GM12878 (cell line): ENCODE results near the gene BBS1. TPM values are rescaled to one million over a fixed set of nuclear protein-coding genes. Genes with fewer than 3 reads are reported as not detected.

Source experiments
- ATAC-seq: fragments of 200-7000 bp; cut with Tn5 transposase; 3 replicates; pipeline ENCODE4 v1.9.1; 2020; ENCODE audit warnings: mild to moderate bottlenecking, moderate library complexity
- BruUV-seq: library from RNA; stranded (reverse); fragments of 400-500 nt; replicated peaks from 2 replicates; lab custom pipeline; 2021; lab: Mats Ljungman, UMichigan
- CTCF ChIA-PET: fragments of 300-600 bp; sonication (Branson Sonifier 250); formaldehyde crosslinking; extraction: SDS; loops from one replicate; lab custom pipeline; 2021; ENCODE audit warnings: inconsistent platforms; lab: Yijun Ruan, JAX
- POLR2A ChIA-PET: fragments of 350-600 bp; formaldehyde crosslinking; extraction: SDS; loops from one replicate; lab custom pipeline; 2021; ENCODE audit warnings: inconsistent platforms; lab: Charles Lee
- RAD21 ChIA-PET: fragments of 300-600 bp; sonication (Branson Sonifier 250); formaldehyde crosslinking; loops from one replicate; lab custom pipeline; 2023; ENCODE audit warnings: antibody characterized with exemption; ENCODE audit not compliant: unreplicated experiment; lab: Charles Lee
- SMC1A ChIA-PET: fragments of 300-600 bp; sonication (Branson Sonifier 250); formaldehyde crosslinking; loops from one replicate; lab custom pipeline; 2023; ENCODE audit not compliant: unreplicated experiment, uncharacterized antibody; lab: Charles Lee
- DNase-seq: peaks from one replicate; pipeline ENCODE4 v3.0.0-alpha.2; 2011; ENCODE audit warnings: low read depth, low spot score
- FAIRE-seq: peaks from 3 replicates; lab custom pipeline; 2011; peaks lifted over from hg19 to GRCh38; lab: Jason Lieb, UNC
- H2AFZ ChIP-seq: 2 replicates; pipeline ENCODE4 v1.6.0; 2011; ENCODE audit warnings: low read depth, low read length, control low read depth; ENCODE audit not compliant: control insufficient read depth
- H3K27ac ChIP-seq: 2 replicates; pipeline ENCODE4 v1.5.1; 2011; ENCODE audit warnings: control low read depth; ENCODE audit not compliant: control insufficient read depth, insufficient read depth
- H3K27me3 ChIP-seq, 2 experiments: replicated peaks in 1 of 2; 2 replicates each; pipeline versions ENCODE4 v1.6.0 to v1.6.1; 2011; ENCODE audit warnings: low read length in 1 of 2; ENCODE audit not compliant: control insufficient read depth in 2 of 2, insufficient read depth in 2 of 2
- H3K36me3 ChIP-seq, 2 experiments: 2 replicates each; pipeline ENCODE4 v1.5.1; 2011; ENCODE audit warnings: low read length in 1 of 2; ENCODE audit not compliant: control insufficient read depth in 2 of 2, insufficient read depth in 2 of 2
- H3K4me1 ChIP-seq: 2 replicates; pipeline ENCODE4 v1.6.1; 2011; ENCODE audit warnings: mild to moderate bottlenecking, low read length, moderate library complexity, mixed read lengths; ENCODE audit not compliant: control insufficient read depth, insufficient read depth
- H3K4me2 ChIP-seq: 2 replicates; pipeline ENCODE4 v1.6.0; 2011; ENCODE audit warnings: control low read depth; ENCODE audit not compliant: control insufficient read depth, insufficient read depth
- H3K4me3 ChIP-seq: fragments of 200-600 bp; sonication (generic); 2 replicates; pipeline ENCODE4 v1.5.1; 2016
- H3K79me2 ChIP-seq: 2 replicates; pipeline ENCODE4 v1.6.0; 2011; ENCODE audit warnings: low read length; ENCODE audit not compliant: control insufficient read depth, insufficient read depth
- H3K9ac ChIP-seq: 2 replicates; pipeline ENCODE4 v1.8.0; 2011; ENCODE audit warnings: low read length, control low read depth, mixed read lengths; ENCODE audit not compliant: control insufficient read depth, insufficient read depth
- H3K9me3 ChIP-seq: replicated peaks from 3 replicates; pipeline ENCODE4 v1.5.1; 2011; ENCODE audit warnings: mild to moderate bottlenecking, low read length; ENCODE audit not compliant: control insufficient read depth, insufficient read depth
- H4K20me1 ChIP-seq: 2 replicates; pipeline ENCODE4 v1.6.0; 2011; ENCODE audit not compliant: control insufficient read depth, insufficient read depth
- ATF3 ChIP-seq: IDR thresholded peaks from 2 replicates; pipeline ENCODE4 v1.6.1; 2011; ENCODE audit warnings: low read depth, mild to moderate bottlenecking, low read length, moderate library complexity, borderline replicate concordance; ENCODE audit errors: extremely low read depth
- ATF7 ChIP-seq: fragments of 450-650 bp; IDR thresholded peaks from 2 replicates; pipeline ENCODE4 v1.6.1; 2016; ENCODE audit warnings: low read depth, mild to moderate bottlenecking
- FOS ChIP-seq: IDR thresholded peaks from 3 replicates; pipeline ENCODE4 v1.6.1; 2011; ENCODE audit warnings: borderline replicate concordance; ENCODE audit not compliant: insufficient read length; ENCODE audit errors: extremely low read depth
- GABPA ChIP-seq: IDR thresholded peaks from 2 replicates; pipeline ENCODE4 v1.6.1; 2014; ENCODE audit warnings: antibody characterized with exemption, low read depth, mild to moderate bottlenecking, inconsistent platforms
- LARP7 ChIP-seq: fragments of 450-650 bp; IDR thresholded peaks from 2 replicates; pipeline ENCODE4 v1.6.1; 2017; ENCODE audit warnings: mild to moderate bottlenecking
- MYC ChIP-seq: IDR thresholded peaks from 2 replicates; pipeline ENCODE4 v1.6.1; 2011; ENCODE audit warnings: mild to moderate bottlenecking, low read length, moderate library complexity, inconsistent platforms; ENCODE audit not compliant: insufficient read depth, insufficient replicate concordance, insufficient read length, severe bottlenecking
- PAX8 ChIP-seq: fragments of 450-650 bp; IDR thresholded peaks from 2 replicates; pipeline ENCODE4 v1.6.1; 2017; ENCODE audit warnings: mild to moderate bottlenecking, moderate library complexity
- RCOR1 ChIP-seq: conservative IDR thresholded peaks from 2 replicates; pipeline ENCODE4 v1.6.1; 2012; ENCODE audit warnings: low read depth, low read length, improper control_type of control experiment
- SIN3A ChIP-seq: IDR thresholded peaks from 2 replicates; pipeline ENCODE4 v1.6.1; 2012; ENCODE audit warnings: low read depth, low read length, improper control_type of control experiment
- SMARCA5 ChIP-seq: fragments of 450-650 bp; IDR thresholded peaks from 2 replicates; pipeline ENCODE4 v1.6.1; 2017; ENCODE audit warnings: mild to moderate bottlenecking
- SPI1 ChIP-seq: IDR thresholded peaks from 2 replicates; pipeline ENCODE4 v1.6.1; 2011; ENCODE audit warnings: low read depth, mild to moderate bottlenecking, low read length, moderate library complexity, borderline replicate concordance; ENCODE audit not compliant: insufficient read depth
- ZNF592 ChIP-seq: fragments of 450-650 bp; IDR thresholded peaks from 2 replicates; pipeline ENCODE4 v1.6.1; 2017; ENCODE audit warnings: mild to moderate bottlenecking, moderate library complexity
- WGBS: methylation state at CpG from one replicate; pipeline ENCODE4 v1.1.6; 2016; ENCODE audit warnings: low lambda C conversion rate; ENCODE audit not compliant: insufficient replicate concordance, insufficient coverage; ENCODE audit errors: missing lambda C conversion rate; 5-methylcytosine and 5-hydroxymethylcytosine counted together
- in situ Hi-C: fragments of 300-500 bp; cut with MboI; formaldehyde crosslinking; loops from 9 replicates; pipeline ENCODE4 v1.14.3; 2018; ENCODE audit warnings: mixed read lengths
- intact Hi-C: fragments of 100-400 bp; cut with micrococcal nuclease; formaldehyde crosslinking; loops from one replicate; pipeline ENCODE4 v1.14.2; 2022; ENCODE audit not compliant: unreplicated experiment
- polyA plus RNA-seq, 11 experiments: library from polyadenylated mRNA; depleted of rRNA in 4 of 11; unstranded in 6 of 11; stranded (reverse) in 5 of 11; fragments of >200 nt; fragmentation: Nextera tagmentation in 4 of 11; fragmentation: Illumina TruSeq in 1 of 11; extraction: Ambion mirVana in 4 of 11; extraction: Trizol in 1 of 11; gene quantifications; 1 replicate in 1 of 11; 2 replicates in 10 of 11; pipeline versions ENCODE4 v1.2.1 to v1.2.3, GENCODE V29; 2011 to 2016; ENCODE audit warnings: inconsistent platforms in 2 of 11, missing spikeins in 2 of 11, low read depth in 1 of 11
- total RNA-seq, 4 experiments: library from RNA; depleted of rRNA in 3 of 4; stranded (reverse); fragments of >200 nt in 3 of 4; fragmentation: Illumina TruSeq in 1 of 4; extraction: Trizol in 1 of 4; gene quantifications; 2 replicates each; pipeline versions ENCODE4 v1.2.1 to v1.2.3, GENCODE V29; 2013 to 2021
- TF ChIP-seq, protein P1 (sequence below): fragments of 450-650 bp; conservative IDR thresholded peaks from 2 replicates; pipeline ENCODE4 v1.6.1; 2017; ENCODE audit warnings: mild to moderate bottlenecking, moderate library complexity
- TF ChIP-seq, protein P2 (sequence below): IDR thresholded peaks from 2 replicates; pipeline ENCODE4 v1.6.1; 2012; ENCODE audit warnings: low read depth, low read length, improper control_type of control experiment

Gene BBS1
- total and polyA plus RNA-seq, 10 of the 15 experiments (the other 5 are each of a cell fraction or from before 2014, with no cell fraction given), result 2.5 to 14.7 (median 8.7) TPM

GRCh38 chr11:66561975-66562248, 51.5 kb downstream of the BBS1 start:
- ATAC-seq (no peak), DNase-seq (no peak), FAIRE-seq (no peak)
- Histone ChIP-seq H3K79me2 (no peaks in the 10 kb centered on the region), H3K9me3 (no peaks in the 10 kb centered on the region), H3K4me2 (no peak overlapping the region), H3K27ac (no peak overlapping the region), H2AFZ (no peak overlapping the region), H3K27me3 (no peaks in the 10 kb centered on the region; a peak in 2 of 4 replicates), H3K4me3 (no peak overlapping the region), H3K4me1 (no peaks in the 10 kb centered on the region), H4K20me1 (no peaks in the 10 kb centered on the region), H3K36me3 (no peaks in the 10 kb centered on the region), H3K9ac (no peak overlapping the region)
- WGBS, result 43% methylated on average over 9 of the region's 9 CpGs
- ChIA-PET RAD21 (interaction anchor here (1.0 kb wide), 1 partner anchor 117 kb away, joined by 3 read pairs; no protein-coding TSS in a partner anchor), CTCF (interaction anchor here (0.9 kb wide), 1 partner anchor 16 kb away, joined by 3 read pairs; the partner anchor contains the start of gene ZDHHC24), POLR2A (no interaction called here), SMC1A (no interaction called here)
- no TSS peak for BruUV-seq
- in situ Hi-C loops, result no loop called here
- intact Hi-C loops, result no loop called here
- TF ChIP-seq SMARCA5 (no peak), LARP7 (no peak), GABPA (no peak), ATF7 (no peak), SIN3A (no peak), RCOR1 (no peak), SPI1 (no peak), ATF3 (no peak), PAX8 (no peak), ZNF592 (no peak), MYC (no peak), FOS (no peak)
- TF ChIP-seq, protein P1, sequence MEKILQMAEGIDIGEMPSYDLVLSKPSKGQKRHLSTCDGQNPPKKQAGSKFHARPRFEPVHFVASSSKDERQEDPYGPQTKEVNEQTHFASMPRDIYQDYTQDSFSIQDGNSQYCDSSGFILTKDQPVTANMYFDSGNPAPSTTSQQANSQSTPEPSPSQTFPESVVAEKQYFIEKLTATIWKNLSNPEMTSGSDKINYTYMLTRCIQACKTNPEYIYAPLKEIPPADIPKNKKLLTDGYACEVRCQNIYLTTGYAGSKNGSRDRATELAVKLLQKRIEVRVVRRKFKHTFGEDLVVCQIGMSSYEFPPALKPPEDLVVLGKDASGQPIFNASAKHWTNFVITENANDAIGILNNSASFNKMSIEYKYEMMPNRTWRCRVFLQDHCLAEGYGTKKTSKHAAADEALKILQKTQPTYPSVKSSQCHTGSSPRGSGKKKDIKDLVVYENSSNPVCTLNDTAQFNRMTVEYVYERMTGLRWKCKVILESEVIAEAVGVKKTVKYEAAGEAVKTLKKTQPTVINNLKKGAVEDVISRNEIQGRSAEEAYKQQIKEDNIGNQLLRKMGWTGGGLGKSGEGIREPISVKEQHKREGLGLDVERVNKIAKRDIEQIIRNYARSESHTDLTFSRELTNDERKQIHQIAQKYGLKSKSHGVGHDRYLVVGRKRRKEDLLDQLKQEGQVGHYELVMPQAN, result no peak
- TF ChIP-seq, protein P2, sequence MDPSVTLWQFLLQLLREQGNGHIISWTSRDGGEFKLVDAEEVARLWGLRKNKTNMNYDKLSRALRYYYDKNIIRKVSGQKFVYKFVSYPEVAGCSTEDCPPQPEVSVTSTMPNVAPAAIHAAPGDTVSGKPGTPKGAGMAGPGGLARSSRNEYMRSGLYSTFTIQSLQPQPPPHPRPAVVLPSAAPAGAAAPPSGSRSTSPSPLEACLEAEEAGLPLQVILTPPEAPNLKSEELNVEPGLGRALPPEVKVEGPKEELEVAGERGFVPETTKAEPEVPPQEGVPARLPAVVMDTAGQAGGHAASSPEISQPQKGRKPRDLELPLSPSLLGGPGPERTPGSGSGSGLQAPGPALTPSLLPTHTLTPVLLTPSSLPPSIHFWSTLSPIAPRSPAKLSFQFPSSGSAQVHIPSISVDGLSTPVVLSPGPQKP, result no peak
